ENCODE data around the gene FKTN.

GRCh38 chr9:105632807-105633206 lies 74.9 kb downstream of the FKTN start:
- TF ChIP-seq, protein P1, sequence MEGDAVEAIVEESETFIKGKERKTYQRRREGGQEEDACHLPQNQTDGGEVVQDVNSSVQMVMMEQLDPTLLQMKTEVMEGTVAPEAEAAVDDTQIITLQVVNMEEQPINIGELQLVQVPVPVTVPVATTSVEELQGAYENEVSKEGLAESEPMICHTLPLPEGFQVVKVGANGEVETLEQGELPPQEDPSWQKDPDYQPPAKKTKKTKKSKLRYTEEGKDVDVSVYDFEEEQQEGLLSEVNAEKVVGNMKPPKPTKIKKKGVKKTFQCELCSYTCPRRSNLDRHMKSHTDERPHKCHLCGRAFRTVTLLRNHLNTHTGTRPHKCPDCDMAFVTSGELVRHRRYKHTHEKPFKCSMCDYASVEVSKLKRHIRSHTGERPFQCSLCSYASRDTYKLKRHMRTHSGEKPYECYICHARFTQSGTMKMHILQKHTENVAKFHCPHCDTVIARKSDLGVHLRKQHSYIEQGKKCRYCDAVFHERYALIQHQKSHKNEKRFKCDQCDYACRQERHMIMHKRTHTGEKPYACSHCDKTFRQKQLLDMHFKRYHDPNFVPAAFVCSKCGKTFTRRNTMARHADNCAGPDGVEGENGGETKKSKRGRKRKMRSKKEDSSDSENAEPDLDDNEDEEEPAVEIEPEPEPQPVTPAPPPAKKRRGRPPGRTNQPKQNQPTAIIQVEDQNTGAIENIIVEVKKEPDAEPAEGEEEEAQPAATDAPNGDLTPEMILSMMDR (IDR thresholded peaks at IDR 0.05), result no peak
- TF ChIP-seq ZFX (IDR thresholded peaks at IDR 0.05; ENCODE audit: borderline replicate concordance), result no peak

All from 22Rv1 (cell line).